ENCODE measurements around the gene ALG6. TPM values are rescaled to one million over a fixed set of nuclear protein-coding genes. Genes with fewer than 3 reads are reported as not detected.

The ALG6 gene
- total and polyA plus RNA-seq, 2 of the 13 experiments (the other 11 are each of a cell fraction or from before 2014, with no cell fraction given): 6.8 to 8.1 TPM

DNA sequence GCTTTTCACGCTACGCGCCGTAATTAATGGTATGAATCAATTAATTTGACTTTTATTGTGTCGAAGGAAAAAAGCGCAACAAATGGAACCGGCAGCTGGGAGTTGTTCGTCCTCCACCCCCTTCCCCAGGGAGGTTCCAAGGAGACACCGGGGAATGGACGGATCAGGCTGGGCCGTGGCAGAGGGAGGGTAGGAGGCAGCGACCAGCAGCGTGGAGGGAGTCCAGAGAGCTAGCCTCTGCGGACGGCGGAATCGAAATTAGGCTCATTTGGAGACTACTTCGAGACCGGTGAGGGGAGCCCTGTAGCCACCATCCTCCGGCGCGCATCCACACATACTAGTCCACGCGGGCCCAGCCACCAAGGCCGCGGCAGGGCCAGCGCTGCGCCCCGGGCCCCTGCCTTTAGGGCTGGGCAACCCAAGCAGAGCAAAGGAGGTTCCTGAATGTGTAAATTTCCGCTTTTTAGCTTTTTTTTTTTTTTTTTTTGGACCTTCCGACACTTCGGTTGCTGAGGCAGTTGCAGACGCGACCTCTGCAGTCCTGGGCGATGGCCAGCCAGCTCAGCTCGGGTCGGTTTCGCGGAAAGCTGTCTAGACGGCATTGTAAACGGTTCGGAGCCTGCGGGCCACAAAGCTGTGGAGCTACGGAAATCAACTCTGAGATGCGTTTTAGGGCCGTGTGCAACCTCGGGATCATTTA lies 47.3 kb upstream of the ALG6 start:
- peaks cover 9 to 50% of the 10 kb centered on the region in 2 experiments for H3K27me3 ChIP-seq (ENCODE audit: control insufficient read depth in 1 of 2, insufficient read depth in 2 of 2, low read length in 2 of 2)
- BruUV-seq (replicated peaks): no TSS peak
- H3K36me3 ChIP-seq (replicated peaks in 1 of 2; ENCODE audit: control insufficient read depth in 1 of 2, insufficient read depth in 2 of 2, low read length in 2 of 2): no peaks in the 10 kb centered on the region
- in situ Hi-C loops (cut with HindIII; ENCODE audit: extremely low pct_ligation_motif_present, low pct_unique_long_range_greater_than_20kb) (no loop called here), intact Hi-C loops (cut with micrococcal nuclease; ENCODE audit: unreplicated experiment) (no loop called here)
- no peak overlapping the region for H3K27ac ChIP-seq (ENCODE audit: extremely low read length, insufficient read depth, low read length)
- FAIRE-seq (no peak), ATAC-seq (no peak), DNase-seq (ENCODE audit: low spot score) (no peak)
- peak; percentile 37; the same call in 1 of the 2 replicates for TF ChIP-seq EZH2 (conservative IDR thresholded peaks at IDR 0.05; ENCODE audit: low read depth, low read length)
- no peak for TF ChIP-seq HNRNPL (IDR thresholded peaks at IDR 0.05; ENCODE audit: low read depth, low read length)
- H2AFZ ChIP-seq (ENCODE audit: low read length): no peak overlapping the region
- no peaks in the 10 kb centered on the region for H3K79me2 ChIP-seq (ENCODE audit: insufficient read depth, low read length)
- H4K20me1 ChIP-seq (ENCODE audit: insufficient read depth, low read length): no peaks in the 10 kb centered on the region; the same call in 1 of the 2 replicates
- ChIA-PET CTCF (ENCODE audit: low intra/inter-chr PET ratio, low total read pairs) (no interaction called here), POLR2A (interaction anchor here (0.6 kb wide), 1 partner anchor 146 kb away, joined by 3 read pairs; no protein-coding TSS in a partner anchor)
- WGBS (ENCODE audit: low lambda C conversion rate): 54% methylated on average over 45 of the region's 47 CpGs
- peaks cover 8% of the 10 kb centered on the region; the same call in 1 of the 2 replicates for H3K4me1 ChIP-seq (ENCODE audit: insufficient read depth, low read length)
- H3K4me3 ChIP-seq (replicated peaks in 1 of 3; ENCODE audit: insufficient read depth in 1 of 3, low read depth in 2 of 3, low read length in 3 of 3): no peak overlapping the region
- no peak overlapping the region for H3K4me2 ChIP-seq (ENCODE audit: low read depth, low read length)
- H3K9me3 ChIP-seq (ENCODE audit: low read length): no peaks in the 10 kb centered on the region
- no peak overlapping the region for H3K9ac ChIP-seq (ENCODE audit: insufficient read depth, low read depth, low read length)

DNA sequence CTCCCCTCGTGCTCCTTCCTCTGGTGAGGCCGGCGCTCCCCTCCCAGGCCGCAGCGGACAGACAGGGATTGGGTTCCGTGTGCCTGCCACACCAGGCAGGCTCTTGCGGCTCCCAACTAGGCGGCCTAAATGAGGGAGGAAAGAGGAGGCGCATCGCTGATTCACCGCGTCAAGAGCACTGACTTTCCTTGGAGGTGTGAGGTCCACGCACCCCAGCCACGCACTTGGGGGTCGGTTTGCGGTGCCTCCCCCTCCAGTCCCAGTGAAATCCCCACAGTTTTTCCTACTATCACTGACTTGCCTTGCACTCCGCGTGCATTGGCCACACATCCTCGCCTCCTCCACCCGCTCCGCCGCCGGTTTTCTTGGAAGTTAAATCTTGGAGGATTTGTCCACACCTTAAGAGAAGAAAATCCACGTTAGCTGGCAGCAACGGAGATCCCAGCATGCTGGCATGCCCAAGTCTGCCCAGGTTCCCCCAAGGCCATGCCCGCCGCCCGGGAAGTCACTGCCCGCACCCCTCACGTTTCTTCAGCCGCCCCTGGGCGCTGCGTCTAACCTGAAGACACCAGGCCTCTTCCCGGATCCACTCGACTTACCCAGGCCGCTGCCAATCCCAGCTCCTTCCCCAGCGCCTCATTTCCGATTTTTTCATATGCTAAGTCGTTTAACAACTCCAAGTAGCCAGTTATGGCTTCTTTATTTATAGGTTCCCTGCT lies 46.2 kb upstream of the ALG6 start:
- H3K4me2 ChIP-seq (ENCODE audit: low read depth, low read length): no peak overlapping the region
- TF ChIP-seq, protein P1, sequence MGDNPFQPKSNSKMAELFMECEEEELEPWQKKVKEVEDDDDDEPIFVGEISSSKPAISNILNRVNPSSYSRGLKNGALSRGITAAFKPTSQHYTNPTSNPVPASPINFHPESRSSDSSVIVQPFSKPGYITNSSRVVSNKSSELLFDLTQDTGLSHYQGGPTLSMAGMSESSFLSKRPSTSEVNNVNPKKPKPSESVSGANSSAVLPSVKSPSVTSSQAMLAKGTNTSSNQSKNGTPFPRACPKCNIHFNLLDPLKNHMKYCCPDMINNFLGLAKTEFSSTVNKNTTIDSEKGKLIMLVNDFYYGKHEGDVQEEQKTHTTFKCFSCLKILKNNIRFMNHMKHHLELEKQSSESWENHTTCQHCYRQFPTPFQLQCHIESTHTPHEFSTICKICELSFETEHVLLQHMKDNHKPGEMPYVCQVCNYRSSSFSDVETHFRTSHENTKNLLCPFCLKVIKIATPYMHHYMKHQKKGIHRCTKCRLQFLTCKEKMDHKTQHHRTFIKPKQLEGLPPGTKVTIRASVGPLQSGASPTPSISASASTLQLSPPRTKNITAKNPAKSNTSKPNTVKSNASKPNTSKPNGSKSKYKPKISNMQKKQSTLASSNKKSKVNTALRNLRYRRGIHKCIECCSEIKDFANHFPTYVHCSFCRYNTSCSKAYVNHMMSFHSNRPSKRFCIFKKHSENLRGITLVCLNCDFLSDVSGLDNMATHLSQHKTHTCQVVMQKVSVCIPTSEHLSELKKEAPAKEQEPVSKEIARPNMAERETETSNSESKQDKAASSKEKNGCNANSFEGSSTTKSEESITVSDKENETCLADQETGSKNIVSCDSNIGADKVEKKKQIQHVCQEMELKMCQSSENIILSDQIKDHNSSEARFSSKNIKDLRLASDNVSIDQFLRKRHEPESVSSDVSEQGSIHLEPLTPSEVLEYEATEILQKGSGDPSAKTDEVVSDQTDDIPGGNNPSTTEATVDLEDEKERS (CRISPR knock-in tag; IDR thresholded peaks at IDR 0.05): no peak
- TF ChIP-seq PRPF4 (IDR thresholded peaks at IDR 0.05; ENCODE audit: low read depth, low read length, poor library complexity, severe bottlenecking) (no peak), ZNF160 (CRISPR knock-in tag; IDR thresholded peaks at IDR 0.05) (no peak), ZBTB20 (CRISPR knock-in tag; IDR thresholded peaks at IDR 0.05; ENCODE audit: borderline replicate concordance, low read depth) (no peak), GFI1 (CRISPR knock-in tag; IDR thresholded peaks at IDR 0.05; ENCODE audit: borderline replicate concordance) (no peak), JUND (CRISPR knock-in tag; IDR thresholded peaks at IDR 0.05) (no peak)
- TF ChIP-seq, protein P2, sequence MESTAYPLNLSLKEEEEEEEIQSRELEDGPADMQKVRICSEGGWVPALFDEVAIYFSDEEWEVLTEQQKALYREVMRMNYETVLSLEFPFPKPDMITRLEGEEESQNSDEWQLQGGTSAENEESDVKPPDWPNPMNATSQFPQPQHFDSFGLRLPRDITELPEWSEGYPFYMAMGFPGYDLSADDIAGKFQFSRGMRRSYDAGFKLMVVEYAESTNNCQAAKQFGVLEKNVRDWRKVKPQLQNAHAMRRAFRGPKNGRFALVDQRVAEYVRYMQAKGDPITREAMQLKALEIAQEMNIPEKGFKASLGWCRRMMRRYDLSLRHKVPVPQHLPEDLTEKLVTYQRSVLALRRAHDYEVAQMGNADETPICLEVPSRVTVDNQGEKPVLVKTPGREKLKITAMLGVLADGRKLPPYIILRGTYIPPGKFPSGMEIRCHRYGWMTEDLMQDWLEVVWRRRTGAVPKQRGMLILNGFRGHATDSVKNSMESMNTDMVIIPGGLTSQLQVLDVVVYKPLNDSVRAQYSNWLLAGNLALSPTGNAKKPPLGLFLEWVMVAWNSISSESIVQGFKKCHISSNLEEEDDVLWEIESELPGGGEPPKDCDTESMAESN (CRISPR knock-in tag; conservative IDR thresholded peaks at IDR 0.05): no peak

More for the DNA sequence above, 46.2 kb upstream of the ALG6 start:
- BruUV-seq (replicated peaks): no TSS peak
- no peaks in the 10 kb centered on the region for H3K36me3 ChIP-seq (replicated peaks in 1 of 2; ENCODE audit: control insufficient read depth in 1 of 2, insufficient read depth in 2 of 2, low read length in 2 of 2)
- POLR2A ChIA-PET: no interaction called here
- no peak overlapping the region for H2AFZ ChIP-seq (ENCODE audit: low read length)
- CTCF ChIA-PET (ENCODE audit: low intra/inter-chr PET ratio, low total read pairs): no interaction called here
- H3K27ac ChIP-seq (ENCODE audit: extremely low read length, insufficient read depth, low read length): no peak overlapping the region
- ATAC-seq (no peak), DNase-seq (ENCODE audit: low spot score) (no peak), FAIRE-seq (no peak)
- H3K9ac ChIP-seq (ENCODE audit: insufficient read depth, low read depth, low read length): no peak overlapping the region
- peaks cover 9 to 57% of the 10 kb centered on the region in 2 experiments for H3K27me3 ChIP-seq (ENCODE audit: control insufficient read depth in 1 of 2, insufficient read depth in 2 of 2, low read length in 2 of 2)
- peaks cover 13% of the 10 kb centered on the region for H3K4me1 ChIP-seq (ENCODE audit: insufficient read depth, low read length)
- no peaks in the 10 kb centered on the region for H3K79me2 ChIP-seq (ENCODE audit: insufficient read depth, low read length)
- H4K20me1 ChIP-seq (ENCODE audit: insufficient read depth, low read length): no peaks in the 10 kb centered on the region; the same call in 1 of the 2 replicates
- in situ Hi-C loops (cut with HindIII; ENCODE audit: extremely low pct_ligation_motif_present, low pct_unique_long_range_greater_than_20kb) (no loop called here), intact Hi-C loops (cut with micrococcal nuclease; ENCODE audit: unreplicated experiment) (no loop called here)
- H3K9me3 ChIP-seq (ENCODE audit: low read length): no peaks in the 10 kb centered on the region
- H3K4me3 ChIP-seq (replicated peaks in 1 of 3; ENCODE audit: insufficient read depth in 1 of 3, low read depth in 2 of 3, low read length in 3 of 3): no peak overlapping the region
- 64% methylated on average over 37 of the region's 39 CpGs for WGBS (ENCODE audit: low lambda C conversion rate)
